ENCODE results near the gene GADL1. TPM values are rescaled to one million over a fixed set of nuclear protein-coding genes. Genes with fewer than 3 reads are reported as not detected.

The GADL1 gene
- total RNA-seq, 1 experiment from 2014 or later: not detected

- H3K9me3 ChIP-seq (ENCODE audit: control insufficient read depth in 1 of 2, insufficient read depth in 1 of 2, low read depth in 1 of 2, low read length in 2 of 2): no peaks in the 10 kb centered on the region
- H4K20me1 ChIP-seq (ENCODE audit: insufficient read depth): peaks cover 14% of the 10 kb centered on the region; the same call in 1 of the 2 replicates
- no peak overlapping the region for H2AFZ ChIP-seq (ENCODE audit: low read depth, low read length, poor library complexity, severe bottlenecking)
- ChIA-PET CTCF (no interaction called here), POLR2A (no interaction called here), RAD21 (ENCODE audit: low non-redundant PET in 1 of 2, low total read pairs in 2 of 2, uncharacterized antibody in 2 of 2, unreplicated experiment in 2 of 2) (no interaction called here)
- H3K9me2 ChIP-seq (ENCODE audit: insufficient read depth): no peaks in the 10 kb centered on the region
- TSS peak; percentile 15 for BruUV-seq (replicated peaks)
- no peak overlapping the region for H3K27ac ChIP-seq (ENCODE audit: low read depth, low read length)
- H3K4me1 ChIP-seq (ENCODE audit: control insufficient read depth in 1 of 2, insufficient read depth in 2 of 2, low read length in 2 of 2): peaks cover 14 to 36% of the 10 kb centered on the region in 2 experiments; a peak in 2 of 4 replicates
- no peak for TF ChIP-seq TCF7L2 (IDR thresholded peaks at IDR 0.05; ENCODE audit: borderline replicate concordance, extremely low read depth, insufficient read depth, insufficient read length)
- TF ChIP-seq EZH2phosphoT487 (IDR thresholded peaks at IDR 0.05; ENCODE audit: borderline replicate concordance): no peak
- TF ChIP-seq RAD21 (IDR thresholded peaks at IDR 0.05; ENCODE audit: low read depth): no peak
- TF ChIP-seq SRF (IDR thresholded peaks at IDR 0.05; ENCODE audit: low read depth): no peak
- TF ChIP-seq FOSL1 (IDR thresholded peaks at IDR 0.05; ENCODE audit: low read depth): no peak
- intact Hi-C loops (cut with micrococcal nuclease): no loop called here
- H3K4me3 ChIP-seq (replicated peaks in 1 of 2; ENCODE audit: low read depth in 1 of 2, low read length in 2 of 2): no peak overlapping the region
- DNase-seq (ENCODE audit: low read depth, low spot score) (no peak), ATAC-seq (no peak)
- no peaks in the 10 kb centered on the region for H3K27me3 ChIP-seq (ENCODE audit: insufficient read depth, low read length)
- no peak overlapping the region for H3K9ac ChIP-seq (ENCODE audit: low read length)
- H3K4me2 ChIP-seq (ENCODE audit: low read length): no peak overlapping the region
- H3K79me2 ChIP-seq (ENCODE audit: insufficient read depth, low read length): peaks cover 91% of the 10 kb centered on the region
- H3K36me3 ChIP-seq (ENCODE audit: control insufficient read depth in 1 of 2, insufficient read depth in 2 of 2, low read length in 2 of 2): peaks cover 13 to 49% of the 10 kb centered on the region in 2 experiments
These were observed 213.4 kb downstream of the GADL1 start for GRCh38 chr3:30680789-30681648.

- BruUV-seq (replicated peaks): no TSS peak
- DNase-seq (ENCODE audit: low read depth, low spot score): no peak
- CTCF ChIA-PET: no interaction called here
- RAD21 ChIA-PET (ENCODE audit: low non-redundant PET in 1 of 2, low total read pairs in 2 of 2, uncharacterized antibody in 2 of 2, unreplicated experiment in 2 of 2): no interaction called here
- TF ChIP-seq SP1 (IDR thresholded peaks at IDR 0.05; ENCODE audit: low read depth) (no peak), CBX3 (IDR thresholded peaks at IDR 0.05; ENCODE audit: low read depth) (no peak), CEBPB (IDR thresholded peaks at IDR 0.05; ENCODE audit: low read depth) (no peak), SRF (IDR thresholded peaks at IDR 0.05; ENCODE audit: low read depth) (no peak), ELF1 (IDR thresholded peaks at IDR 0.05; ENCODE audit: borderline replicate concordance, low read depth) (no peak), REST (IDR thresholded peaks at IDR 0.05; ENCODE audit: low read depth) (no peak), YY1 (IDR thresholded peaks at IDR 0.05; ENCODE audit: extremely low read depth, insufficient replicate concordance, low read depth, low read length) (no peak), FOSL1 (IDR thresholded peaks at IDR 0.05; ENCODE audit: low read depth) (no peak), ATF3 (IDR thresholded peaks at IDR 0.05) (no peak), EZH2 (IDR thresholded peaks at IDR 0.05) (no peak), JUND (IDR thresholded peaks at IDR 0.05) (no peak), ZFX (IDR thresholded peaks at IDR 0.05) (no peak), SIN3A (IDR thresholded peaks at IDR 0.05; ENCODE audit: low read depth) (no peak), RAD21 (IDR thresholded peaks at IDR 0.05; ENCODE audit: low read depth) (no peak)
- H3K9me3 ChIP-seq (ENCODE audit: control insufficient read depth in 1 of 2, insufficient read depth in 1 of 2, low read depth in 1 of 2, low read length in 2 of 2): no peaks in the 10 kb centered on the region
- peaks cover 24 to 63% of the 10 kb centered on the region in 2 experiments for H3K36me3 ChIP-seq (ENCODE audit: control insufficient read depth in 1 of 2, insufficient read depth in 2 of 2, low read length in 2 of 2)
- H3K9me2 ChIP-seq (ENCODE audit: insufficient read depth): no peaks in the 10 kb centered on the region
- no peak for ATAC-seq
- peaks cover 20% of the 10 kb centered on the region; the same call in 1 of the 2 replicates for H4K20me1 ChIP-seq (ENCODE audit: insufficient read depth)
- H2AFZ ChIP-seq (ENCODE audit: low read depth, low read length, poor library complexity, severe bottlenecking): no peak overlapping the region
- POLR2A ChIA-PET: interaction anchor here (1.2 kb wide), 1 partner anchor 10 kb away, joined by 3 read pairs; no protein-coding TSS in a partner anchor
- no peaks in the 10 kb centered on the region for H3K27me3 ChIP-seq (ENCODE audit: insufficient read depth, low read length)
- H3K79me2 ChIP-seq (ENCODE audit: insufficient read depth, low read length): peaks cover 91% of the 10 kb centered on the region
- H3K27ac ChIP-seq (ENCODE audit: low read depth, low read length): no peak overlapping the region
- peaks cover 14 to 32% of the 10 kb centered on the region in 2 experiments; a peak in 2 of 4 replicates for H3K4me1 ChIP-seq (ENCODE audit: control insufficient read depth in 1 of 2, insufficient read depth in 2 of 2, low read length in 2 of 2)
- intact Hi-C loops (cut with micrococcal nuclease): no loop called here
- H3K4me2 ChIP-seq (ENCODE audit: low read length): no peak overlapping the region
- H3K4me3 ChIP-seq (replicated peaks in 1 of 2; ENCODE audit: low read depth in 1 of 2, low read length in 2 of 2): no peak overlapping the region
- no peak overlapping the region for H3K9ac ChIP-seq (ENCODE audit: low read length)
These were observed 215.4 kb downstream of the GADL1 start for GRCh38 chr3:30679045-30679444.
